ENCODE measurements around the gene HOXC6.
"Not testable (repeated sequence)": the region's sequence is repeated elsewhere in the genome, so short reads cannot be mapped to it uniquely, and the experiment has no call there.

The HOXC6 gene

GRCh38 chr12:54058128-54058768 is 30.0 kb downstream of the HOXC6 start:
- DNase-seq, result no peak

- no peak for DNase-seq
These were observed 31.4 kb downstream of the HOXC6 start for GRCh38 chr12:54059668-54060067.

GRCh38 chr12:54060174-54060974 is 32.1 kb downstream of the HOXC6 start:
- no peak for DNase-seq

GRCh38 chr12:54060975-54061778 is 32.9 kb downstream of the HOXC6 start:
- no peak for DNase-seq

GRCh38 chr12:54065677-54066076 is 37.4 kb downstream of the HOXC6 start:
- no peak for DNase-seq

- no peak for DNase-seq
These were observed 38.2 kb downstream of the HOXC6 start for GRCh38 chr12:54066408-54066807.

GRCh38 chr12:54068418-54069070 is 40.3 kb downstream of the HOXC6 start:
- no peak for DNase-seq

GRCh38 chr12:54071942-54072341 is 43.7 kb downstream of the HOXC6 start:
- DNase-seq, result no peak

GRCh38 chr12:54074308-54074707 is 46.1 kb downstream of the HOXC6 start:
- no peak for DNase-seq

GRCh38 chr12:54075409-54075808 is 47.2 kb downstream of the HOXC6 start:
- peak in 1 of 3 experiments; percentile 24 for DNase-seq

GRCh38 chr12:54075974-54076373 is 47.7 kb downstream of the HOXC6 start:
- no peak for DNase-seq

- not testable (repeated sequence) for DNase-seq
These were observed 49.6 kb downstream of the HOXC6 start for GRCh38 chr12:54077843-54078242.

- peak in 1 of 3 experiments; percentile 17 for DNase-seq
These were observed 50.9 kb downstream of the HOXC6 start for GRCh38 chr12:54079115-54079514.
